ENCODE data around the gene GJB3. TPM values are rescaled to one million over a fixed set of nuclear protein-coding genes. Genes with fewer than 3 reads are reported as not detected.
"Not testable (repeated sequence)": the region's sequence is repeated elsewhere in the genome, so short reads cannot be mapped to it uniquely, and the experiment has no call there.

GJB3 gene
- polyA plus RNA-seq, 1 donor (not counting 4 experiments of a cell fraction or from before 2014, with no cell fraction given), result 133 TPM

DNA sequence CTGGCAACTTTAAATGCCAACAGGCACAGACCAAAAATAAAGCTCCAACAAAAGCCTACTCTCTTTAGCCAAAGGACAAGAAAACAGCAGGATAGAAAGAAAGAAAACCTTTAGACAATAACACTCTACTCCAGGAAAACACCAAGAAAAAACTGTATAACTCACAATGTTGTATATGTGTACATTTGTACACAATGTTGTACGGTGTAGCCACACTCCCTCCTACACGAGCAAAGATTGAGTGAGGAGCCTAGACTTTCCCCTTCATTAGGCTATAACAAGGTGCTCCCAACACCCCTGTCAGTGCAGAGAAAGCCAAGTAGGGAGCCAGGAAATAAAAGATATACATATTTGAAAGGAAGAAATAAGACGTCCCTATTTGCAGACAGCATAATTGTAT lies 35.8 kb downstream of the GJB3 start:
- Histone ChIP-seq H3K36me3 (ENCODE audit: control insufficient read depth in 2 of 2, extremely low read depth in 1 of 2, insufficient read depth in 2 of 2, low read length in 2 of 2) (no peaks in the 10 kb centered on the region), H3K79me2 (ENCODE audit: control insufficient read depth, insufficient read depth, low read length) (no peaks in the 10 kb centered on the region), H3K9me1 (ENCODE audit: control insufficient read depth, extremely low read depth, insufficient read depth, low read length) (no peaks in the 10 kb centered on the region), H3K4me3 (ENCODE audit: control insufficient read depth in 2 of 3, extremely low read depth in 1 of 3, insufficient read depth in 2 of 3, low read depth in 1 of 3, low read length in 3 of 3) (no peak overlapping the region), H3K27me3 (ENCODE audit: control insufficient read depth, extremely low read depth, insufficient read depth, low read length) (no peaks in the 10 kb centered on the region), H3K9ac (ENCODE audit: control insufficient read depth, extremely low read depth, insufficient read depth, low read length) (no peak overlapping the region), H3K4me2 (ENCODE audit: control insufficient read depth, extremely low read depth, insufficient read depth, low read depth, low read length) (no peak overlapping the region), H3K27ac (ENCODE audit: control insufficient read depth, insufficient read depth, low read length) (no peak overlapping the region), H3K4me1 (ENCODE audit: control insufficient read depth, extremely low read depth, insufficient read depth, low read length) (no peaks in the 10 kb centered on the region), H2AFZ (ENCODE audit: control insufficient read depth, low read length) (no peak overlapping the region), H3K9me3 (ENCODE audit: control insufficient read depth, low read depth, low read length) (no peaks in the 10 kb centered on the region), H4K20me1 (ENCODE audit: control insufficient read depth, extremely low read depth, insufficient read depth, low read length) (no peaks in the 10 kb centered on the region)
- DNase-seq (ENCODE audit: low read depth, low spot score) (no peak), FAIRE-seq (no peak)
- TF ChIP-seq, protein P1, sequence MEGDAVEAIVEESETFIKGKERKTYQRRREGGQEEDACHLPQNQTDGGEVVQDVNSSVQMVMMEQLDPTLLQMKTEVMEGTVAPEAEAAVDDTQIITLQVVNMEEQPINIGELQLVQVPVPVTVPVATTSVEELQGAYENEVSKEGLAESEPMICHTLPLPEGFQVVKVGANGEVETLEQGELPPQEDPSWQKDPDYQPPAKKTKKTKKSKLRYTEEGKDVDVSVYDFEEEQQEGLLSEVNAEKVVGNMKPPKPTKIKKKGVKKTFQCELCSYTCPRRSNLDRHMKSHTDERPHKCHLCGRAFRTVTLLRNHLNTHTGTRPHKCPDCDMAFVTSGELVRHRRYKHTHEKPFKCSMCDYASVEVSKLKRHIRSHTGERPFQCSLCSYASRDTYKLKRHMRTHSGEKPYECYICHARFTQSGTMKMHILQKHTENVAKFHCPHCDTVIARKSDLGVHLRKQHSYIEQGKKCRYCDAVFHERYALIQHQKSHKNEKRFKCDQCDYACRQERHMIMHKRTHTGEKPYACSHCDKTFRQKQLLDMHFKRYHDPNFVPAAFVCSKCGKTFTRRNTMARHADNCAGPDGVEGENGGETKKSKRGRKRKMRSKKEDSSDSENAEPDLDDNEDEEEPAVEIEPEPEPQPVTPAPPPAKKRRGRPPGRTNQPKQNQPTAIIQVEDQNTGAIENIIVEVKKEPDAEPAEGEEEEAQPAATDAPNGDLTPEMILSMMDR (optimal IDR thresholded peaks at IDR 0.05 in 1 of 3, IDR thresholded peaks at IDR 0.05 in 1 of 3, conservative IDR thresholded peaks at IDR 0.05 in 1 of 3; ENCODE audit: extremely low read depth in 1 of 3, insufficient read depth in 2 of 3, low read length in 3 of 3), result no peak
- TF ChIP-seq EZH2 (IDR thresholded peaks at IDR 0.05; ENCODE audit: low read length), result no peak
- dilution Hi-C loops (cut with MboI; ENCODE audit: extremely low pct_ligation_motif_present, low sequenced_read_pairs), result no loop called here

DNA sequence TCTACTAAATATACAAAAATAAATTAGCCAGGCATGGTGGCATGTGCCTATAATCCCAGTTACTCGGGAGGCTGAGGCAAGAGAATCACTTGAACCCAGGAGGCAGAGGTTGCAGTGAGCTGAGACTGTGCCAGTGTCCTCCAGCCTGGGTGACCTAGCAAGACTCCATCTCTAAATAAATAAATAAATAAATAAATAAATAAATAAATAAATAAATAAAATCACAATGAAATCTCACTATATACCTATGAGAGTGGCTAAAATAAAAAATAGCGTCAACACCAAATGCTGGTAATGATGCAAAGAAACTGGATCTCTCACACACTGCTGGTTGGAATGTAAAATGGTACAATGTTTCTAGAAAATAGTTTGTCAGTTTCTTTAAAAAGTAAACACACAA lies 37.8 kb downstream of the GJB3 start:
- H3K27ac ChIP-seq (ENCODE audit: control insufficient read depth, insufficient read depth, low read length); H3K4me2 ChIP-seq (ENCODE audit: control insufficient read depth, extremely low read depth, insufficient read depth, low read depth, low read length); H3K9me1 ChIP-seq (ENCODE audit: control insufficient read depth, extremely low read depth, insufficient read depth, low read length); H3K4me1 ChIP-seq (ENCODE audit: control insufficient read depth, extremely low read depth, insufficient read depth, low read length); FAIRE-seq; H3K36me3 ChIP-seq (ENCODE audit: control insufficient read depth in 2 of 2, extremely low read depth in 1 of 2, insufficient read depth in 2 of 2, low read length in 2 of 2); H3K27me3 ChIP-seq (ENCODE audit: control insufficient read depth, extremely low read depth, insufficient read depth, low read length); H3K9me3 ChIP-seq (ENCODE audit: control insufficient read depth, low read depth, low read length); H3K79me2 ChIP-seq (ENCODE audit: control insufficient read depth, insufficient read depth, low read length); H2AFZ ChIP-seq (ENCODE audit: control insufficient read depth, low read length); H3K4me3 ChIP-seq (ENCODE audit: control insufficient read depth in 2 of 3, extremely low read depth in 1 of 3, insufficient read depth in 2 of 3, low read depth in 1 of 3, low read length in 3 of 3); DNase-seq (ENCODE audit: low read depth, low spot score); H3K9ac ChIP-seq (ENCODE audit: control insufficient read depth, extremely low read depth, insufficient read depth, low read length); dilution Hi-C loops (cut with MboI; ENCODE audit: extremely low pct_ligation_motif_present, low sequenced_read_pairs); H4K20me1 ChIP-seq (ENCODE audit: control insufficient read depth, extremely low read depth, insufficient read depth, low read length): not testable (repeated sequence)

DNA sequence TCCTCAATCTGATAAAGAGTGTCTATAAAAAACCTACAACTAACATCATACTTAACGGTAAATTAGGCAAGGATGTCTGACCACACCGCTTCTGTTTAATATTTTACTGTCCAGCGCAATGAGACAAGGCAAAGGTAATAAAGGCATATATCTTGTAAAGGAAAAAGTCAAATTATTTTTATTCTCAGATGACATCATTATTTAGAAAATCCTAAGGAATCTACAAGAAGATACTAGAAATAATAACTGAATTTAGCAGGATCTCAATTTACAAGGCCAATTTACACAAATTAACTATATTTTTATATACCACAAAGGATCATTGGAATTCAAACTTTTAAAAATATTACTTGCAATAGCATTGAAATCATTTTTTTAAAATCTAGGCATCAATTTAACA lies 41.2 kb downstream of the GJB3 start:
- TF ChIP-seq, protein P1 (optimal IDR thresholded peaks at IDR 0.05 in 1 of 3, IDR thresholded peaks at IDR 0.05 in 1 of 3, conservative IDR thresholded peaks at IDR 0.05 in 1 of 3; ENCODE audit: extremely low read depth in 1 of 3, insufficient read depth in 2 of 3, low read length in 3 of 3), result no peak
- no peak for TF ChIP-seq EZH2 (IDR thresholded peaks at IDR 0.05; ENCODE audit: low read length)
- Histone ChIP-seq H2AFZ (ENCODE audit: control insufficient read depth, low read length) (no peak overlapping the region), H3K9me1 (ENCODE audit: control insufficient read depth, extremely low read depth, insufficient read depth, low read length) (no peaks in the 10 kb centered on the region), H3K79me2 (ENCODE audit: control insufficient read depth, insufficient read depth, low read length) (no peaks in the 10 kb centered on the region), H3K36me3 (ENCODE audit: control insufficient read depth in 2 of 2, extremely low read depth in 1 of 2, insufficient read depth in 2 of 2, low read length in 2 of 2) (no peaks in the 10 kb centered on the region), H4K20me1 (ENCODE audit: control insufficient read depth, extremely low read depth, insufficient read depth, low read length) (no peaks in the 10 kb centered on the region), H3K4me1 (ENCODE audit: control insufficient read depth, extremely low read depth, insufficient read depth, low read length) (no peaks in the 10 kb centered on the region), H3K4me2 (ENCODE audit: control insufficient read depth, extremely low read depth, insufficient read depth, low read depth, low read length) (no peak overlapping the region), H3K9me3 (ENCODE audit: control insufficient read depth, low read depth, low read length) (no peaks in the 10 kb centered on the region), H3K4me3 (ENCODE audit: control insufficient read depth in 2 of 3, extremely low read depth in 1 of 3, insufficient read depth in 2 of 3, low read depth in 1 of 3, low read length in 3 of 3) (no peak overlapping the region), H3K9ac (ENCODE audit: control insufficient read depth, extremely low read depth, insufficient read depth, low read length) (no peak overlapping the region), H3K27ac (ENCODE audit: control insufficient read depth, insufficient read depth, low read length) (no peak overlapping the region), H3K27me3 (ENCODE audit: control insufficient read depth, extremely low read depth, insufficient read depth, low read length) (no peaks in the 10 kb centered on the region)
- DNase-seq (ENCODE audit: low read depth, low spot score), result no peak
- dilution Hi-C loops (cut with MboI; ENCODE audit: extremely low pct_ligation_motif_present, low sequenced_read_pairs), result no loop called here
- FAIRE-seq, result no peak

Measured in keratinocyte (primary cell).